ENCODE data around the gene TGFA. TPM values are rescaled to one million over a fixed set of nuclear protein-coding genes. Genes with fewer than 3 reads are reported as not detected.

The TGFA gene
- total RNA-seq, 2 donors from 2014 or later, result 13.5 to 18.5 TPM

- no peaks in the 10 kb centered on the region for H3K9me3 ChIP-seq
- WGBS, 2 donors, result 46 to 48% methylated on average over 3 to 4 of the region's 4 CpGs
Observed at GRCh38 chr2:70463997-70464396, 89.6 kb downstream of the TGFA start.

DNA sequence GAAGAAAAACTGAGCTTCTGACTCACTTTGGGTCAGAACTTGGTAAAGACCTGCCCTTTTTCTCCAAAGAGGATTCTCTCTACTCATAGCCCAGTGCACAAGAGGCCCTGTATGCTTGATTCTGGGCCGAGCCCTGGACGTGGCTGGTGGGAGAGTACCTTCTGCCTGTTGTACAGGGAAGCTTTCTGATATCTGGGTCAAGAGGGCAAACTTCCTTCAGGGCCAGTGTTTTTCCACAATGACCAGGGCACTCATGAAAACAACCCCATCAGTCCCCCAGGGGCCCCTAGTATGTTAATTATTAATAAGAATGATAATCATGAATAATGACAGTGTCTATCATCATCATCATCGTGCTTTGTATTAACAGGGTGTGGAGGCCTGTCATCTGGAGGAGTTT, 90.0 kb downstream of the TGFA start:
- intact Hi-C loops (cut with DNase I), result no loop called here
- WGBS, 2 donors, result 33 to 65% methylated on average over 2 to 3 of the region's 3 CpGs
- no peaks in the 10 kb centered on the region for H3K36me3 ChIP-seq (replicated peaks in 1 of 2; ENCODE audit: insufficient read depth in 1 of 2, low read depth in 2 of 2)
- no peak overlapping the region for H3K4me3 ChIP-seq
- no peaks in the 10 kb centered on the region for H3K9me3 ChIP-seq
- no peaks in the 10 kb centered on the region for H3K27me3 ChIP-seq
- ATAC-seq (no peak), DNase-seq (no peak)
- H3K4me1 ChIP-seq, result peaks cover 15% of the 10 kb centered on the region
- no peak for TF ChIP-seq POLR2A (IDR thresholded peaks at IDR 0.05)
- TF ChIP-seq, protein P1, sequence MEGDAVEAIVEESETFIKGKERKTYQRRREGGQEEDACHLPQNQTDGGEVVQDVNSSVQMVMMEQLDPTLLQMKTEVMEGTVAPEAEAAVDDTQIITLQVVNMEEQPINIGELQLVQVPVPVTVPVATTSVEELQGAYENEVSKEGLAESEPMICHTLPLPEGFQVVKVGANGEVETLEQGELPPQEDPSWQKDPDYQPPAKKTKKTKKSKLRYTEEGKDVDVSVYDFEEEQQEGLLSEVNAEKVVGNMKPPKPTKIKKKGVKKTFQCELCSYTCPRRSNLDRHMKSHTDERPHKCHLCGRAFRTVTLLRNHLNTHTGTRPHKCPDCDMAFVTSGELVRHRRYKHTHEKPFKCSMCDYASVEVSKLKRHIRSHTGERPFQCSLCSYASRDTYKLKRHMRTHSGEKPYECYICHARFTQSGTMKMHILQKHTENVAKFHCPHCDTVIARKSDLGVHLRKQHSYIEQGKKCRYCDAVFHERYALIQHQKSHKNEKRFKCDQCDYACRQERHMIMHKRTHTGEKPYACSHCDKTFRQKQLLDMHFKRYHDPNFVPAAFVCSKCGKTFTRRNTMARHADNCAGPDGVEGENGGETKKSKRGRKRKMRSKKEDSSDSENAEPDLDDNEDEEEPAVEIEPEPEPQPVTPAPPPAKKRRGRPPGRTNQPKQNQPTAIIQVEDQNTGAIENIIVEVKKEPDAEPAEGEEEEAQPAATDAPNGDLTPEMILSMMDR (IDR thresholded peaks at IDR 0.05), result no peak
- H3K27ac ChIP-seq, result no peak overlapping the region

More at GRCh38 chr2:70463997-70464396, 89.6 kb downstream of the TGFA start:
- intact Hi-C loops (cut with DNase I), result no loop called here
- DNase-seq (peak; percentile 15 to 40 (median 32)), ATAC-seq (peak; percentile 35)
- Histone ChIP-seq H3K4me3 (no peak overlapping the region), H3K36me3 (replicated peaks in 1 of 2; ENCODE audit: insufficient read depth in 1 of 2, low read depth in 2 of 2) (no peaks in the 10 kb centered on the region), H3K27me3 (no peaks in the 10 kb centered on the region), H3K4me1 (peaks cover 15% of the 10 kb centered on the region), H3K27ac (no peak overlapping the region)
- TF ChIP-seq POLR2A (IDR thresholded peaks at IDR 0.05), result no peak
- TF ChIP-seq, protein P1 (IDR thresholded peaks at IDR 0.05), result no peak

GRCh38 chr2:70461981-70462876, 91.4 kb downstream of the TGFA start:
- H3K27ac ChIP-seq, result no peak overlapping the region
- no peaks in the 10 kb centered on the region for H3K36me3 ChIP-seq (replicated peaks in 1 of 2; ENCODE audit: insufficient read depth in 1 of 2, low read depth in 2 of 2)
- intact Hi-C loops (cut with DNase I), result no loop called here
- no peak overlapping the region for H3K4me3 ChIP-seq
- 81 to 89% methylated on average over 13 to 14 of the region's 14 CpGs for WGBS, 2 donors
- no peaks in the 10 kb centered on the region for H3K27me3 ChIP-seq
- no peak for DNase-seq
- TF ChIP-seq POLR2A (IDR thresholded peaks at IDR 0.05), result no peak
- TF ChIP-seq, protein P1 (IDR thresholded peaks at IDR 0.05), result no peak
- no peak for ATAC-seq
- H3K4me1 ChIP-seq, result peaks cover 16% of the 10 kb centered on the region
- H3K9me3 ChIP-seq, result no peaks in the 10 kb centered on the region

DNA sequence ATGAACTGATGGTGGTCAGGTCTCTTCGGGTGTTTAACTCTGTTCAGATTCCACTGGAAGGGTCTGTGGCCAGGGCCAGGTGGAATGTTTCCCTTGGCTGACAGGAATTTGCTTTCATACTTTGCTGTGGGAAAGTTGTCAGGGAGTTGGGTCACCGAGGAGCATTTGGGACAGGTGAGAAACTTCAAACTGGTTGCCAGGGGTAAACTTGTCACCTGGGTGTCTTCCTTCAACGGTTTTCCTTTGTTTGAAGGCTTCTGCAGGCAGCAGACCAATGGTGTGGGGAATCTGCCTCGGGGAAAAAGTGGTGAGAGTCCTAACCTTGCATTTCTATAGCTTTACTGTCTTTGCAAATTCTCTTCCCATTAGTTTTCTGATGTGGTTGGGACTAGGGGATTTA, 92.2 kb downstream of the TGFA start:
- intact Hi-C loops (cut with DNase I), result no loop called here
- no peak overlapping the region for H3K4me3 ChIP-seq
- TF ChIP-seq POLR2A (IDR thresholded peaks at IDR 0.05), result no peak
- TF ChIP-seq, protein P1 (IDR thresholded peaks at IDR 0.05), result no peak
- peaks cover 24% of the 10 kb centered on the region for H3K4me1 ChIP-seq
- WGBS, 2 donors, result 24 to 42% methylated on average over 4 of the region's 4 CpGs
- H3K9me3 ChIP-seq, result no peaks in the 10 kb centered on the region
- DNase-seq (no peak), ATAC-seq (no peak)
- H3K27ac ChIP-seq, result no peak overlapping the region
- no peaks in the 10 kb centered on the region for H3K27me3 ChIP-seq
- H3K36me3 ChIP-seq (replicated peaks in 1 of 2; ENCODE audit: insufficient read depth in 1 of 2, low read depth in 2 of 2), result no peaks in the 10 kb centered on the region

All from body of pancreas (tissue), 4 donors.